GM21381 (cell line): Measurements from ENCODE around the gene KLHL11.

Experiments used
- ATAC-seq: cut with Tn5 transposase; IDR thresholded peaks from one replicate; pipeline ENCODE4 v1.9.1; 2021; ENCODE audit warnings: mild to moderate bottlenecking, moderate library complexity; ENCODE audit not compliant: unreplicated experiment

Gene KLHL11

DNA sequence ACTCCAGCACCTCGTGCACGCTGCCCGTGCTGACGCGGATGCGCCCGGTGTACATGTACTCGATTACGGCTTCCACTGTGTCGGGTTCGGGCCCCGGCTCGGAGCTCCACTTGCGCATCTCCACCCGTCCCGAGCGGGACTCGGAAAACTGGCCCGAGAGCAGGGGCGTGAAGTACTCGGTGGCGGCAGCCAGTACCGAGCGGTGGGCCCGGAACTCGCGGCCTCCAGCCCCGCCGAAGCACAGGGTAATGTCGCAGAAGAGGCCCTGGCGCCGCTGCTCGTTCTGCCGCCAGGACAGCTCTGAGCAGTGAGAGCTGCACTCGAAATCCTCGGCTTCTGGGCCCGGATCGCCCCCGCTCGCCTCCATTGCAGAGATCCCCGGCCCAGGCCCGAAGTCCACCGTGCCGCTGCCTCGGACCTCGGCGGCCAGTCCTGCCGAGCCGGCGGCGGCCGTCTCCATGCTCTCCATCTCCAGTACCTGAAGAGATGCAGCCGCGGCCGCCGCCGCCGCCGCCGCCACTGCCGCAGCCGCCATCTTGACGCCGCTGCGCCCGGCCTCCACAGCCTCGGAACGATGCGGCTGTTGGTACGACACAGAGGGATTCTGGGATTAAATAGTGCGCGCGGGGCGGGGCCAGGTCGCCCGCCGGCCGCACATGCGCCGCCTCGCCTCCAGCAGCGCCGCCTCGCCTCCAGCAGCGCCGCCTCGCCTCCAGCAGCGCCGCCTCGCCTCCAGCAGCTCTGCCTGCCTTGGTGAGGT is at the start of gene KLHL11:
TSS of gene KLHL11 (minus strand) at position 588 of the 760 bp plus-strand sequence. CDS start at position 535, 53 bp downstream.
- ATAC-seq = peak; percentile 93

DNA sequence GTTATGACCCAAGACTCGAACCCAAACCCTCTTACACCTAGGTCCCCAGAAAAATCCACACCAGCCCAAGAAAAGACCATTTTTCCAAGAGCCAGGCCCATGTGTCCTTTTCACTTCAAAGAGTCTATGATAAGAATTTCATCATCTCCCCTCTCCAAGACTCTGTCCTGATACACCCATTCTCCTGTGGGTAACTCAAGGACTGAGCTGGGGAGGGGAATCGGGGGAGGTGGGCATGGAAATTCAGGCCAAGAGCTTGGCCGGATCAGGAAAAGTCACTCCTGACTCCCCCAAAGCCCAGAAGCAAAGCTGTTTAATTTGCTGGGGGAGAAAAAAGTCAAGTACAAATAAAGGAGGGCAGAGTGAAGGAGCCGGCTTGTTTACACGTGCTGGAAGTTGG is 49.8 kb upstream of the KLHL11 start:
- no peak for ATAC-seq

- no peak for ATAC-seq
Observed at GRCh38 chr17:41914358-41914766, 49.1 kb upstream of the KLHL11 start.

- ATAC-seq = no peak
Observed at GRCh38 chr17:41913798-41914197, 48.6 kb upstream of the KLHL11 start.

GRCh38 chr17:41912925-41913324 is 47.7 kb upstream of the KLHL11 start:
- ATAC-seq = no peak

DNA sequence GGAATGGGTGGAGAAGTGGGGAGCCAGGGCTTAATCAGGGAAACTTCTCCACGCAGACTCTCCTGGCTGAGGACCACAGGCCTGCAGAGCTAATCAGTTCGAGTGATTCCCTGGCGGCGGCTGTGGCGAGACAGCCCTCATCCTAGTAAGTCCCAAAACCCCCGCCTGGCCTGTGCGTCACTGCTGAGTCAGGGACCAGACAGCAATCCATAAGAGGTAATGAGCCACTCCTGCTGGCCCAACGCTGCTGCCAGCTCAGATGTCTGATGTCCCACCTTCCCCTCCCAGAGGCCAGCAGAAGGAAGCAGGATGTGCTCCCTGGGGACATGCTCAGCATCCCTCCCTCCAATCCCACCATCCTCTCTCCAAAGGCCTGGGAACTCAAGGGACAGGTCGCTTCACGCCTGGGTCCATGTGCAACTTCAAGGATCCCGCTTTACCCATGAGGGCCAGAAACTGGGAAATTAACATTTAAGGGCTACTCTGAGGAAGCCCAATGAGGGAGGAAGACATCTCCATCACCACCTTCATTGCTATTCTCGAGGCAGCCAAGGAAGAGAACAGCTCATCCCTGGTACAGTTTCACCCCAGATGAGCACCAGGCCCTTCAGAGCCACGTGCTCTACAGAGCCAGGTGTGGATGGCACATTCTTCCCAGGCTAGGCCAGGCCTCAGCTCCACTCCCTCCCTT is 45.6 kb upstream of the KLHL11 start:
- ATAC-seq = no peak

DNA sequence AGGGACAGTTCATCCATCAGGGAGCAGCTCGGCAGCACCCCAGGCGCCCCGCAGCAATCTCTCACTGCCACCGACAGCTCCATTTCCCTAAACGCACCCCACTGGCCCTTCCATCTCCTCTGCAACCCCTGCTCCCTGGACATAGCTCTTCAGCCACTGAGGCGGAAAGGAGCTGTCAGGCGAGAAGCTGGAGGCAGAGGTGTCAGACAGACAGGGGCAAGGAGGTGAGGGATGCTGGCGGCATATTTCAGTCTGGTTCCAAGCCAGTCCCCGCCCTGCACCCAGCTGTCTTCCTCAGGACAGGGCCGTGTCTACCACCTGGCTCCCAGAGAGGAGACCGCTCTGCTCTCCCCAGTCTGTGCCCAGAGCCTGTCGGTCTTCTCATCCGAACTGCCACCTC is 43.9 kb upstream of the KLHL11 start:
- ATAC-seq = no peak

- no peak for ATAC-seq
Observed at GRCh38 chr17:41907633-41908539, 42.7 kb upstream of the KLHL11 start.

DNA sequence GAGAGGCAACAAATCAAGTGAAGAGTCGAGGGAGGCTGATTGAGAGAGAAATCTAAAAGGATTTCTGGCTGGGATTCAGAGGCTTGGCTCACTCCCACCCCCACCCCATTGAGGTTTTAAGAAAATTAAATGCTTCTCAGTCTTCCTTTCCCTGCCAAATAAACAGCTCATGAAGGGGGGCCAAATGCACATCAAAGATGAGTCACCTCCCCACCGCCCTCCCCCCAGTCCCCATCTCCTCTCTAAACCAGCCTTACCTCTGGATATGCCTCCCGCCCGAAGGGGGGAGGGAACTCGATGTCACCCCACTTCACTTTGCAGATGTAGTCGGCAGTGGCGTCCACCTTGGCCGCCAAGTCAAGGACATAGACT is 41.9 kb upstream of the KLHL11 start:
- ATAC-seq = no peak

- ATAC-seq = no peak
Observed at GRCh38 chr17:41906465-41907184, 41.4 kb upstream of the KLHL11 start.

GRCh38 chr17:41905172-41905571 is 39.9 kb upstream of the KLHL11 start:
- ATAC-seq = no peak

- no peak for ATAC-seq
Observed at GRCh38 chr17:41904242-41904841, 39.1 kb upstream of the KLHL11 start.

DNA sequence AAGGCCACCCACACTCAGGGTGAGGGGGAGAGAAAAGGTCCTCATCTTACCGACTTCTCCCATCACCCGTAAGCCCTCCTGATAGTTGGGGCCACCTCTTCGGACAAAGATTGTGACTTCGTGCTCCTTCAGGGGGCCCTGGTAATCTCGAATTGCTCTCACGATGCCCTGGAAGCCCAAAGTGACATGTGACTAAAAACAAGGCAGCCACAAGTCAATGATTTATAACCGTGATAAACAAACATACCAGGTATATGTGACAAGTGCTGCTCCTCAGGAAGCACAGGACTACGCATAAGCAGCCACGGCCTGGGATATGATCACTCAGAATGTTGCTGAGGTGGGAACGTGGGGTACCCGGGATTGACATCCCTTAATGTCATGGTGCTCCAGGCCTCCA is 36.4 kb upstream of the KLHL11 start:
- ATAC-seq = no peak

- no peak for ATAC-seq
Observed at GRCh38 chr17:41896726-41897125, 31.5 kb upstream of the KLHL11 start.

- no peak for ATAC-seq
Observed at GRCh38 chr17:41895617-41896016, 30.4 kb upstream of the KLHL11 start.

GRCh38 chr17:41894791-41895331 is 29.6 kb upstream of the KLHL11 start:
- no peak for ATAC-seq

DNA sequence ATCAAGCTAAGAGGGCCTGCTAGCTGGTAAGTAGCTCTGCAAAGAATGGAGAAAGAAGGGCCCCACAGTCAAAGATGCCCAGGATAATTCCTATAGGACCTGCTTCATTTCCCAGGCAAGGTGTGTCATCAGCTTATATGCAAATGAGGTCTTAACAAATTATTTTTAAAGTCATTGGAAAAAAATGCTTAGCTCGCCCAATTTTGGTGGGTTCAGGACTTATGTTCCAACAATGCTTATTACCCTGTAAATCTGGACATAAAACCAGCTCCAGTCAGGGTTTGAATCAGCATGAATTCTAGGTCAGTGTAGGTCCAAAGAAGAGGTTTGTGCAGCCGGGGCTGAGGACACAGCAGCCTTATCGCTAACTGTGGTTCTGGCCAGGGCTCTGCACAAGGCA is 28.2 kb upstream of the KLHL11 start:
- ATAC-seq = no peak

DNA sequence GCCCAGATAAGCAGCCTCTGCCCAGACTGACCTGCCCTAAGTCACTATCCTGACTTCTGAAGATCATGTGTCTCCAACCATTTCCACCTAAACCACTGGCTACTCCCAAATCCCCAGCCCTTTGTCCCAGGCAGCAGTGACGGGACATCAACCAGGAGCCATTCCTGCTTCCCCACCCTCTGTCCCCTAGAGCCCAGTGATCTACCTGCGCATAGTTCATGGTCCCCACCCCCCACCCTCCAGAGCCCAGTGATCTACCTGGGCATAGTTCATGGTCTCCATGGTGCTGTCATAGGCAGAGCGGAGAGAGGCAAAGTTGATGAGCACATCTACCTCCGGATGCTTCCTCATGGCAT is 26.8 kb upstream of the KLHL11 start:
- no peak for ATAC-seq

- ATAC-seq = no peak
Observed at GRCh38 chr17:41891135-41892020, 26.2 kb upstream of the KLHL11 start.
